ENCODE measurements around the gene XYLT1.

- TF ChIP-seq CTCF (IDR thresholded peaks at IDR 0.05) (no peak), POLR2A (IDR thresholded peaks at IDR 0.05) (no peak)
These were observed 237.3 kb downstream of the XYLT1 start for GRCh38 chr16:17233318-17234002.
